HepG2 (cell line): ENCODE results near the gene C20orf204. TPM values are rescaled to one million over a fixed set of nuclear protein-coding genes. Genes with fewer than 3 reads are reported as not detected.

Experiments used
- ADNP ChIP-seq: sonication (generic); formaldehyde crosslinking; IDR thresholded peaks from 2 replicates; pipeline ENCODE4 v1.4.0; 2020; ENCODE audit warnings: missing genetic modification reagents
- ATF7 ChIP-seq, 2 experiments: fragments of 450-650 bp in 1 of 2; sonication (generic) in 1 of 2; formaldehyde crosslinking in 1 of 2; IDR thresholded peaks; 2 replicates each; pipeline versions ENCODE4 v1.4.0 to v1.6.1; 2016 to 2020; ENCODE audit warnings: antibody characterized with exemption in 1 of 2, mild to moderate bottlenecking in 1 of 2, missing genetic modification reagents in 1 of 2
- BRCA1 ChIP-seq: sonication (generic); formaldehyde crosslinking; IDR thresholded peaks from 2 replicates; pipeline ENCODE4 v1.4.0; 2020; ENCODE audit warnings: missing genetic modification reagents
- CHCHD3 ChIP-seq: sonication (generic); formaldehyde crosslinking; IDR thresholded peaks from 2 replicates; pipeline ENCODE4 v1.8.0; 2022; ENCODE audit warnings: mild to moderate bottlenecking, missing genetic modification reagents, moderate library complexity
- DPF2 ChIP-seq: sonication (generic); formaldehyde crosslinking; IDR thresholded peaks from 2 replicates; pipeline ENCODE4 v1.4.0; 2020; ENCODE audit warnings: mild to moderate bottlenecking, low read depth, missing genetic modification reagents, borderline replicate concordance
- DR1 ChIP-seq: sonication (generic); formaldehyde crosslinking; IDR thresholded peaks from 2 replicates; pipeline ENCODE4 v1.8.0; 2021; ENCODE audit warnings: mild to moderate bottlenecking, missing genetic modification reagents, inconsistent platforms
- HOXD1 ChIP-seq: sonication (generic); formaldehyde crosslinking; IDR thresholded peaks from 2 replicates; pipeline ENCODE4 v1.5.0; 2020; ENCODE audit warnings: missing genetic modification reagents
- MLLT10 ChIP-seq: sonication (generic); formaldehyde crosslinking; IDR thresholded peaks from 2 replicates; pipeline ENCODE4 v1.4.0; 2020; ENCODE audit warnings: missing genetic modification reagents
- PHB2 ChIP-seq: fragments of 450-650 bp; IDR thresholded peaks from 2 replicates; pipeline ENCODE4 v1.6.1; 2018; ENCODE audit not compliant: partially characterized antibody
- PHF20 ChIP-seq: sonication (generic); formaldehyde crosslinking; IDR thresholded peaks from 2 replicates; pipeline ENCODE4 v1.5.0; 2020; ENCODE audit warnings: mild to moderate bottlenecking, missing genetic modification reagents
- SIN3A ChIP-seq: IDR thresholded peaks from 2 replicates; pipeline ENCODE4 v1.6.1; 2011; ENCODE audit warnings: low read depth, mild to moderate bottlenecking, control low read depth, low read length, borderline replicate concordance
- TBP ChIP-seq: sonication (generic); formaldehyde crosslinking; IDR thresholded peaks from 2 replicates; pipeline ENCODE4 v1.5.0; 2020; ENCODE audit warnings: missing genetic modification reagents
- XBP1 ChIP-seq: sonication (generic); formaldehyde crosslinking; IDR thresholded peaks from 2 replicates; pipeline ENCODE4 v1.5.0; 2020; ENCODE audit warnings: missing genetic modification reagents
- YEATS2 ChIP-seq: sonication (generic); formaldehyde crosslinking; IDR thresholded peaks from 2 replicates; pipeline ENCODE4 v1.4.0; 2020; ENCODE audit warnings: missing genetic modification reagents, borderline replicate concordance
- ZFP1 ChIP-seq: IDR thresholded peaks from 2 replicates; pipeline ENCODE4 v1.6.1; 2016
- ZNF10 ChIP-seq: sonication (generic); formaldehyde crosslinking; IDR thresholded peaks from 2 replicates; pipeline ENCODE4 v1.4.0; 2020; ENCODE audit warnings: mild to moderate bottlenecking, low read depth, missing genetic modification reagents, borderline replicate concordance
- ZNF30 ChIP-seq: sonication (generic); formaldehyde crosslinking; IDR thresholded peaks from 2 replicates; pipeline ENCODE4 v1.5.0; 2020; ENCODE audit warnings: mild to moderate bottlenecking, missing genetic modification reagents
- ZSCAN25 ChIP-seq: sonication (generic); formaldehyde crosslinking; IDR thresholded peaks from 2 replicates; pipeline ENCODE4 v1.8.0; 2022; ENCODE audit warnings: mild to moderate bottlenecking, missing genetic modification reagents
- polyA plus RNA-seq, 8 experiments: library from polyadenylated mRNA; depleted of rRNA in 3 of 8; stranded (reverse) in 7 of 8; unstranded in 1 of 8; fragments of >200 nt; fragmentation: Illumina TruSeq in 4 of 8; extraction: Trizol in 4 of 8; gene quantifications; 2 replicates each; pipeline versions ENCODE4 v1.2.1 to v1.2.3, GENCODE V29; 2011 to 2016; ENCODE audit warnings: low read depth in 4 of 8, missing spikeins in 1 of 8, mixed read lengths in 1 of 8; ENCODE audit not compliant: insufficient read depth in 1 of 8
- total RNA-seq, 5 experiments: library from RNA; depleted of rRNA; stranded (reverse); fragments of >200 nt; fragmentation: Illumina TruSeq; extraction: Trizol; gene quantifications; 2 replicates each; pipeline ENCODE4 v1.2.3, GENCODE V29; 2016; ENCODE audit warnings: low read depth in 1 of 5
- TF ChIP-seq, protein P1 (sequence below): sonication (generic); formaldehyde crosslinking; IDR thresholded peaks from 2 replicates; pipeline ENCODE4 v1.4.0; 2020; ENCODE audit warnings: mild to moderate bottlenecking, missing genetic modification reagents
- TF ChIP-seq, protein P2 (sequence below): sonication (generic); formaldehyde crosslinking; IDR thresholded peaks from 2 replicates; pipeline ENCODE4 v1.4.0; 2020; ENCODE audit warnings: missing genetic modification reagents, borderline replicate concordance
- TF ChIP-seq, protein P3 (sequence below): sonication (generic); formaldehyde crosslinking; IDR thresholded peaks from 2 replicates; pipeline ENCODE4 v1.4.0; 2020; ENCODE audit warnings: missing genetic modification reagents
- TF ChIP-seq, protein P4 (sequence below): sonication (generic); formaldehyde crosslinking; IDR thresholded peaks from 2 replicates; pipeline ENCODE4 v1.4.0; 2020; ENCODE audit warnings: mild to moderate bottlenecking, low read depth, missing genetic modification reagents

Gene C20orf204
- total and polyA plus RNA-seq, 2 of the 13 experiments (the other 11 are each of a cell fraction or from before 2014, with no cell fraction given), result 22.1 to 80.0 TPM

DNA sequence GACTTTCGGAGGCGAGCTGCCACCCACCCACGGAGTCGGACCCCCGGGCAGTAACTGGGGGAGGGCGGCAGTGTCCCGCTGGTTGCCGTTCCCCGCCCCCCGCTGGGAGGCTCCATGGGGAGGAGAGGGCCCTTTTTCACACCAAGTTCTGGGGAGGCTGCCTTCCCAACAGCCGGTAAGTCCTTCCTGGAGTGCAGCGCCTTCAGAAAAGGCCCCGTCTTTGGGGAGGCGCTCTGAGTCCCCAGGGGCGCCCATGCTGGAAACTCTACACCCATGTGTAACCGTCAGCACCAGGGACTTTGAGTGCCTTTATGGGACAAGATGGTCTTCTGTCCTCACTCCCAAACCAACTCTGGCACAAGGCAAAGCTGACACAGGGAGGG lies 13.9 kb downstream of the C20orf204 start (continued):
- TF ChIP-seq, protein P1, sequence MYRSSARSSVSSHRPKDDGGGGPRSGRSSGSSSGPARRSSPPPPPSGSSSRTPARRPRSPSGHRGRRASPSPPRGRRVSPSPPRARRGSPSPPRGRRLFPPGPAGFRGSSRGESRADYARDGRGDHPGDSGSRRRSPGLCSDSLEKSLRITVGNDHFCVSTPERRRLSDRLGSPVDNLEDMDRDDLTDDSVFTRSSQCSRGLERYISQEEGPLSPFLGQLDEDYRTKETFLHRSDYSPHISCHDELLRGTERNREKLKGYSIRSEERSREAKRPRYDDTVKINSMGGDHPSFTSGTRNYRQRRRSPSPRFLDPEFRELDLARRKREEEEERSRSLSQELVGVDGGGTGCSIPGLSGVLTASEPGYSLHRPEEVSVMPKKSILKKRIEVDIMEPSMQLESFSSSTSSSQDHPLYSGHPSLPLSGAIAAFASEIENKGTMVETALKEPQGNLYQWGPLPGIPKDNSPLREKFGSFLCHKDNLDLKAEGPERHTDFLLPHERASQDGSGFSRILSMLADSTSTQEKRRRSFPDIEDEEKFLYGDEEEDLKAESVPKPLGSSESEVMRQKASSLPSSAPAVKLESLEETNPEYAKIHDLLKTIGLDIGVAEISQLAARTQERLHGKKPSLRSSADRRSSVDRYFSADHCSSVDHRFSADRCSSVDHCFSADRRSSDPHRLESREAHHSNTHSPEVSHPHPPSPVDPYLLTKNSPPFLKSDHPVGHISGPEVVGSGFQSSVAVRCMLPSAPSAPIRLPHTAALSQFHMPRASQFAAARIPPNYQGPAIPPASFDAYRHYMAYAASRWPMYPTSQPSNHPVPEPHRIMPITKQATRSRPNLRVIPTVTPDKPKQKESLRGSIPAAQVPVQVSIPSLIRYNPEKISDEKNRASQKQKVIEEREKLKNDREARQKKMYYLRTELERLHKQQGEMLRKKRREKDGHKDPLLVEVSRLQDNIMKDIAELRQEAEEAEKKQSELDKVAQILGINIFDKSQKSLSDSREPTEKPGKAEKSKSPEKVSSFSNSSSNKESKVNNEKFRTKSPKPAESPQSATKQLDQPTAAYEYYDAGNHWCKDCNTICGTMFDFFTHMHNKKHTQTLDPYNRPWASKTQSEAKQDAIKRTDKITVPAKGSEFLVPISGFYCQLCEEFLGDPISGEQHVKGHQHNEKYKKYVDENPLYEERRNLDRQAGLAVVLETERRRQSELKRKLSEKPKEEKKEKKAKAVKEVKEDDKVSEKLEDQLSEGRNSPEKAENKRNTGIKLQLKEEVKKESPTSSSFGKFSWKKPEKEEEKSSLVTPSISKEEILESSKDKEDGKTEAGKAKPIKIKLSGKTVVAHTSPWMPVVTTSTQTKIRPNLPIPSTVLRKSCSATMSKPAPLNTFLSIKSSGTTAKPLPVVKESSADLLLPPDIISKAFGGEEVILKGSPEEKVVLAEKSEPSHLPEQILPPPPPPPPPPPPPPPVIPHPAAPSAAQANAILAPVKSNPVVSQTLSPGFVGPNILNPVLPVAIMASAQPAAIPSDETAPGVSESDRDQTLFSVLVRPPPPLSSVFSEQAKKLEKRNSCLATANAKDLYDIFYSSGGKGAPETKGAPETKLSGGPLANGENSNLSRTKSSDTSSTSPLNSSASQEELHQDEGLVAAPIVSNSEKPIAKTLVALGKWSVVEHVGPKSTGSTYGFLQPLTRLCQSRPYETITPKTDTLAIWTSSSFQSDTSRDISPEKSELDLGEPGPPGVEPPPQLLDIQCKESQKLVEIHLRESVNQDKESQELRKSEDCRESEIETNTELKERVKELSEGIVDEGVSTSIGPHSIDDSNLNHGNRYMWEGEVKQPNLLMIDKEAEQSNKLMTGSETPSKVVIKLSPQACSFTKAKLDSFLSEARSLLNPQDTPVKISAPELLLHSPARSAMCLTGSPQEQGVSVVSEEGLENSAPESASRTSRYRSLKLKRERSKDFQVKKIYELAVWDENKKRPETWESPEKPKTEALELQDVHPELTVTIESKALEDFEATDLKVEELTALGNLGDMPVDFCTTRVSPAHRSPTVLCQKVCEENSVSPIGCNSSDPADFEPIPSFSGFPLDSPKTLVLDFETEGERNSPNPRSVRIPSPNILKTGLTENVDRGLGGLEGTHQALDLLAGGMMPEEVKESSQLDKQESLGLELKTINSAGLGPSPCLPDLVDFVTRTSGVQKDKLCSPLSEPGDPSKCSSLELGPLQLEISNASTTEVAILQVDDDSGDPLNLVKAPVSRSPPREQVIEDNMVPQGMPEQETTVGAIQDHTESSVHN (CRISPR knock-in tag), result peak; percentile 90; the same call in 1 of the 2 replicates
- TF ChIP-seq ZFP1 (CRISPR knock-in tag) (no peak), CHCHD3 (0 out of 2 replicates have a peak, but pooled peaks have one; percentile 66), DR1 (CRISPR knock-in tag) (no peak), TBP (CRISPR knock-in tag) (no peak), PHB2 (no peak), DPF2 (peak; percentile 55; the same call in 1 of the 2 replicates), ZSCAN25 (CRISPR knock-in tag) (peak; percentile 12), ATF7 (IDR thresholded peaks at IDR 0.05) (no peak), ATF7 (CRISPR knock-in tag; IDR thresholded peaks at IDR 0.05) (no peak), ADNP (CRISPR knock-in tag) (no peak), PHF20 (CRISPR knock-in tag) (no peak), SIN3A (peak; percentile 64; the same call in 1 of the 2 replicates), MLLT10 (no peak), YEATS2 (CRISPR knock-in tag) (no peak), ZNF10 (CRISPR knock-in tag) (no peak), ZNF30 (CRISPR knock-in tag) (peak; percentile 69; the same call in 1 of the 2 replicates), BRCA1 (CRISPR knock-in tag) (no peak), HOXD1 (CRISPR knock-in tag) (no peak), XBP1 (CRISPR knock-in tag) (no peak)
- TF ChIP-seq, protein P2, sequence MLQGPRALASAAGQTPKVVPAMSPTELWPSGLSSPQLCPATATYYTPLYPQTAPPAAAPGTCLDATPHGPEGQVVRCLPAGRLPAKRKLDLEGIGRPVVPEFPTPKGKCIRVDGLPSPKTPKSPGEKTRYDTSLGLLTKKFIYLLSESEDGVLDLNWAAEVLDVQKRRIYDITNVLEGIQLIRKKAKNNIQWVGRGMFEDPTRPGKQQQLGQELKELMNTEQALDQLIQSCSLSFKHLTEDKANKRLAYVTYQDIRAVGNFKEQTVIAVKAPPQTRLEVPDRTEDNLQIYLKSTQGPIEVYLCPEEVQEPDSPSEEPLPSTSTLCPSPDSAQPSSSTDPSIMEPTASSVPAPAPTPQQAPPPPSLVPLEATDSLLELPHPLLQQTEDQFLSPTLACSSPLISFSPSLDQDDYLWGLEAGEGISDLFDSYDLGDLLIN (CRISPR knock-in tag), result no peak
- TF ChIP-seq, protein P3, sequence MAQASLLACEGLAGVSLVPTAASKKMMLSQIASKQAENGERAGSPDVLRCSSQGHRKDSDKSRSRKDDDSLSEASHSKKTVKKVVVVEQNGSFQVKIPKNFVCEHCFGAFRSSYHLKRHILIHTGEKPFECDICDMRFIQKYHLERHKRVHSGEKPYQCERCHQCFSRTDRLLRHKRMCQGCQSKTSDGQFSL (CRISPR knock-in tag), result 0 out of 2 replicates have a peak, but pooled peaks have one; percentile 62
- TF ChIP-seq, protein P4, sequence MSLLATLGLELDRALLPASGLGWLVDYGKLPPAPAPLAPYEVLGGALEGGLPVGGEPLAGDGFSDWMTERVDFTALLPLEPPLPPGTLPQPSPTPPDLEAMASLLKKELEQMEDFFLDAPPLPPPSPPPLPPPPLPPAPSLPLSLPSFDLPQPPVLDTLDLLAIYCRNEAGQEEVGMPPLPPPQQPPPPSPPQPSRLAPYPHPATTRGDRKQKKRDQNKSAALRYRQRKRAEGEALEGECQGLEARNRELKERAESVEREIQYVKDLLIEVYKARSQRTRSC (CRISPR knock-in tag), result peak; percentile 59; the same call in 1 of the 2 replicates
